ENCODE measurements around the gene MYH1. TPM values are rescaled to one million over a fixed set of nuclear protein-coding genes. Genes with fewer than 3 reads are reported as not detected.

MYH1 gene
- total and polyA plus RNA-seq, 10 of the 15 experiments (the other 5 are each of a cell fraction or from before 2014, with no cell fraction given): 0.01 TPM; not detected in 9

GRCh38 chr17:10516638-10517037 lies 1.7 kb downstream of the MYH1 start:
- CTCF ChIA-PET: no interaction called here
- Histone ChIP-seq H3K9me3 (replicated peaks; ENCODE audit: control insufficient read depth, insufficient read depth, low read length) (no peaks in the 10 kb centered on the region), H3K4me1 (ENCODE audit: control insufficient read depth, insufficient read depth, low read length) (no peaks in the 10 kb centered on the region), H3K9ac (ENCODE audit: control insufficient read depth, insufficient read depth, low read length) (no peak overlapping the region), H3K36me3 (ENCODE audit: control insufficient read depth in 2 of 2, insufficient read depth in 2 of 2, low read length in 1 of 2) (no peaks in the 10 kb centered on the region), H4K20me1 (ENCODE audit: control insufficient read depth, insufficient read depth) (no peaks in the 10 kb centered on the region), H3K4me2 (ENCODE audit: control insufficient read depth, insufficient read depth) (no peak overlapping the region), H3K4me3 (no peak overlapping the region), H3K79me2 (ENCODE audit: control insufficient read depth, insufficient read depth, low read length) (no peaks in the 10 kb centered on the region), H3K27me3 (replicated peaks in 1 of 2; ENCODE audit: control insufficient read depth in 2 of 2, insufficient read depth in 2 of 2, low read length in 1 of 2) (no peaks in the 10 kb centered on the region), H2AFZ (ENCODE audit: control insufficient read depth, low read depth, low read length) (no peak overlapping the region), H3K27ac (ENCODE audit: control insufficient read depth, insufficient read depth) (no peak overlapping the region)
- in situ Hi-C loops (cut with MboI): no loop called here
- no peak for TF ChIP-seq YBX1 (IDR thresholded peaks at IDR 0.05)
- TF ChIP-seq BCL3 (IDR thresholded peaks at IDR 0.05; ENCODE audit: borderline replicate concordance, insufficient read depth, low read depth, low read length, poor library complexity, severe bottlenecking): no peak
- TF ChIP-seq BHLHE40 (IDR thresholded peaks at IDR 0.05; ENCODE audit: borderline replicate concordance in 1 of 2, low read depth in 2 of 2, low read length in 1 of 2): no peak
- no peak for TF ChIP-seq TCF12 (IDR thresholded peaks at IDR 0.05; ENCODE audit: low read depth, low read length)
- no peak for TF ChIP-seq LARP7 (IDR thresholded peaks at IDR 0.05)
- TF ChIP-seq ZNF207 (IDR thresholded peaks at IDR 0.05; ENCODE audit: borderline replicate concordance): no peak
- TF ChIP-seq CBFB (IDR thresholded peaks at IDR 0.05; ENCODE audit: low read depth): no peak
- TF ChIP-seq, protein P1, sequence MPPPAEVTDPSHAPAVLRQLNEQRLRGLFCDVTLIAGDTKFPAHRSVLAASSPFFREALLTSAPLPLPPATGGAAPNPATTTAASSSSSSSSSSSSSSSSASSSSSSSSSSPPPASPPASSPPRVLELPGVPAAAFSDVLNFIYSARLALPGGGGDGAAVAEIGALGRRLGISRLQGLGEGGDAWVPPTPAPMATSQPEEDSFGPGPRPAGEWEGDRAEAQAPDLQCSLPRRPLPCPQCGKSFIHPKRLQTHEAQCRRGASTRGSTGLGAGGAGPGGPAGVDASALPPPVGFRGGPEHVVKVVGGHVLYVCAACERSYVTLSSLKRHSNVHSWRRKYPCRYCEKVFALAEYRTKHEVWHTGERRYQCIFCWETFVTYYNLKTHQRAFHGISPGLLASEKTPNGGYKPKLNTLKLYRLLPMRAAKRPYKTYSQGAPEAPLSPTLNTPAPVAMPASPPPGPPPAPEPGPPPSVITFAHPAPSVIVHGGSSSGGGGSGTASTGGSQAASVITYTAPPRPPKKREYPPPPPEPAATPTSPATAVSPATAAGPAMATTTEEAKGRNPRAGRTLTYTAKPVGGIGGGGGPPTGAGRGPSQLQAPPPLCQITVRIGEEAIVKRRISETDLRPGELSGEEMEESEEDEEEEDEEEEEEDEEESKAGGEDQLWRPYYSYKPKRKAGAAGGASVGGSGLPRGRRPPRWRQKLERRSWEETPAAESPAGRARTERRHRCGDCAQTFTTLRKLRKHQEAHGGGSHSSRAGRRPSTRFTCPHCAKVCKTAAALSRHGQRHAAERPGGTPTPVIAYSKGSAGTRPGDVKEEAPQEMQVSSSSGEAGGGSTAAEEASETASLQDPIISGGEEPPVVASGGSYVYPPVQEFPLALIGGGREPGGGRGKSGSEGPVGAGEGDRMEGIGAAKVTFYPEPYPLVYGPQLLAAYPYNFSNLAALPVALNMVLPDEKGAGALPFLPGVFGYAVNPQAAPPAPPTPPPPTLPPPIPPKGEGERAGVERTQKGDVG (CRISPR knock-in tag; IDR thresholded peaks at IDR 0.05): no peak
- SMC1A ChIA-PET (ENCODE audit: uncharacterized antibody, unreplicated experiment): no interaction called here
- RAD21 ChIA-PET (ENCODE audit: unreplicated experiment): no interaction called here
- POLR2A ChIA-PET: no interaction called here
- DNase-seq (ENCODE audit: low read depth, low spot score) (no peak), ATAC-seq (no peak), FAIRE-seq (no peak)
- intact Hi-C loops (cut with micrococcal nuclease; ENCODE audit: unreplicated experiment): no loop called here
- BruUV-seq (replicated peaks): no TSS peak
